ENCODE measurements around the gene VPS37B.

DNA sequence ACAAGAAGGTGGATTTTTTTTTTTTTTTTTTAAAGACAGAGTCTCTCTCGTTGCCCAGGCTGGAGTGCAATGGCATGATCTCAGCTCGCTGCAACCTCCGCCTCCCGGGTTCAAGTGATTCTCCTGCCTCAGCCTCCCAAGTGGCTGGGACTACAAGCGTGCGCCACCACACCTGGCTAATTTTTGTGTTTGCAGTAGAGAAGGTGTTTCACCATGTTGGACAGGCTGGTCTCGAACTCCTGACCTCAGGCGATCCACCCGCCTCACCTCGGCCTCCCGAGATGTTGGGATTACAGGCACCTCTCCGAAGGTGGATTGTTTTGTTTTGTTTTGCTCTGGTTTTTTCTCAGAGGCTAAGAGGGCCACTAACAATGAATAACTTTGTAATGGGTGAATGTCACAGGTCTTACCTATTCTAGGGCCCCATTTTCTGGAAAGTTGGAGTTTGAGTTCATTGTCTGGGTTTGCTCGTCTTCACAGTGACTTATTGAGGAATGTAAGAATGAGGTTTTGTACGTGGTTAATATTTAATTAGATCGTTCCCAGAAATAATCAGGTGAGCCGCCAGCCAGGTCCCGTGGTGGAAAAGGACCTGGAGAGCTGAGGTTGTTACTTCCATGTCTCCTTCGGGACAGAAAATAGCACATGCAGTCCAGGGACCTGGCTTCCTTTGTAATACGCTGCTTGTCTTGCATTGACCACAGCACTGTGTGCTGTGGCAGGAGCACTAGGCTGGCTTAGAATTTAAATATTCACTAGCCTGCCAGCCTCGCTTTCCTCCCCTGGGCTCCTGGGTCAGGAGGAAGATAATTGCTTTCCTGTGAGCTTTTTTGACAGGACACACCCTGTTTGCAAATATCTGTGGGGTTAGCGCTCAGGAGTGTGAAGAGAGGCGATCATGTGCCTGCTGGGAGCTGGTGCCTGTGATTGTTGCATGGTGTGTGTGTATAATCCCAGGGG, 58.3 kb downstream of the VPS37B start:
- TF ChIP-seq, protein P1, sequence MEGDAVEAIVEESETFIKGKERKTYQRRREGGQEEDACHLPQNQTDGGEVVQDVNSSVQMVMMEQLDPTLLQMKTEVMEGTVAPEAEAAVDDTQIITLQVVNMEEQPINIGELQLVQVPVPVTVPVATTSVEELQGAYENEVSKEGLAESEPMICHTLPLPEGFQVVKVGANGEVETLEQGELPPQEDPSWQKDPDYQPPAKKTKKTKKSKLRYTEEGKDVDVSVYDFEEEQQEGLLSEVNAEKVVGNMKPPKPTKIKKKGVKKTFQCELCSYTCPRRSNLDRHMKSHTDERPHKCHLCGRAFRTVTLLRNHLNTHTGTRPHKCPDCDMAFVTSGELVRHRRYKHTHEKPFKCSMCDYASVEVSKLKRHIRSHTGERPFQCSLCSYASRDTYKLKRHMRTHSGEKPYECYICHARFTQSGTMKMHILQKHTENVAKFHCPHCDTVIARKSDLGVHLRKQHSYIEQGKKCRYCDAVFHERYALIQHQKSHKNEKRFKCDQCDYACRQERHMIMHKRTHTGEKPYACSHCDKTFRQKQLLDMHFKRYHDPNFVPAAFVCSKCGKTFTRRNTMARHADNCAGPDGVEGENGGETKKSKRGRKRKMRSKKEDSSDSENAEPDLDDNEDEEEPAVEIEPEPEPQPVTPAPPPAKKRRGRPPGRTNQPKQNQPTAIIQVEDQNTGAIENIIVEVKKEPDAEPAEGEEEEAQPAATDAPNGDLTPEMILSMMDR (IDR thresholded peaks at IDR 0.05; ENCODE audit: poor library complexity) = no peak
- TF ChIP-seq EZH2 (IDR thresholded peaks at IDR 0.05; ENCODE audit: borderline replicate concordance) = no peak
- no peak for TF ChIP-seq EZH2phosphoT487 (IDR thresholded peaks at IDR 0.05; ENCODE audit: low read depth, severe bottlenecking, unreplicated experiment)

All from hepatocyte (in vitro differentiated cells).